NOMO-1 treated with DMSO at 0.1 percent for 48 hours (cell line): ENCODE data around the gene TMPRSS7.
"Not testable (repeated sequence)": the region's sequence is repeated elsewhere in the genome, so short reads cannot be mapped to it uniquely, and the experiment has no call there.

Experiments used
- DNase-seq: peaks from one replicate; lab custom pipeline; 2025; ENCODE audit not compliant: unreplicated experiment; lab: John Stamatoyannopoulos, UW

The TMPRSS7 gene

DNA sequence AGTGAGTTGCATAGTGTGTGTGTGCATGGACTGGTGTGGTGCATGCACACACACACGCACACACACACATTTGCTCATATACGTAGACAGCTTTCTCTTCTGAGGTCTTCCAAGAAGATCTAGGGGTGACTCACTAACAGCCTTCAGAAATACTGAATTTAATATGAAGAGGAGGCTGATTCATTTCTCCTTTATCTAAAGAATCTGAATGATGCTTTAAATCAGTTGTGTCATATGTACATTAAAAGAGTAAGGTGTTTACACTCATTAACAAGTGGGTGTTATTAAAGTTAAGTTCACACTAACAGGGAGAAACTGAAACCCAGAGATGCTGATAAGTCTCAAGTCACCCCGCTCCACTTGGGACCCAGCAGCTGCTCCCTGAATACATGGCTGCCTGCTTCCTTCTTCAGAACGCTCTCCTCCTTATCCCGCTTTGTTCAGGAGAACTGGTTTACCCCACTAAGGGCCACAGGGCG is 22.0 kb downstream of the TMPRSS7 start:
- no peak for DNase-seq

DNA sequence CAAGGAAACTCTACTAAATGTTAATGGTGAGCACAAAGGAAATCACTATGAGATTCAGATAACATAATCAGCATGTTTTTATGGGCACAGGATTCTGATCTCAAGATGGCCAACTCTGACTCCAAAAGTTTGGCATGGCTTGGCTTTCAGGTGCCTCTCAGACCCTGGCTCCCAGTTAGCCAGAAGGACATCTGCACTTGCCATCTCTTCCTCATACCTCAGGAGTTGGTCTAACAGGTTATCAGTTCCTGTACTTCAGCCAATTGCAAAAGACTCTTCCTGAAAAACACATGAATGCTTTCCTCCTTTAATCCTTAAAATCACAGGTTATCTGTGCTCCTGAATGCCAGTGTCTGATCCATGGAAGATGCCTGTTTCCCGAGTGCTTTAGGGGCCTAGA is 25.0 kb downstream of the TMPRSS7 start:
- DNase-seq: no peak

DNA sequence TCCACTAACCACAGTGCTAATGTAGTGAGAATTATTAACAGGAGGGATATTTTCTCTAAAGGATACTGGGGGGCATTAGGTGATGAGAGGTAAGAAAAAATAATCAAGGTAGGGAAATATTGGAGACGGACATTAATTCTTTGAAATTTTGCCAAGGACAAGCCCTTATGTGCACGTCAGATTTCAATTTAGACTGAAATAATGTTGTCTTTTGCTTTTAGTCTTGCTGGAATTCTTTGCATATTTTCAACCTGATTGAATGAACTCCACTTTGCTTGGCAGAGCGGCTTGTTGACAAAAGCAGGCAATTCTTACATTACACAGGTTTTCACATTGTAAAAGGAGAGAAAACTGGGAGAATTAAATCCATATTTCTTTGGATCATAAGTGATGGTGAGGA is 26.6 kb downstream of the TMPRSS7 start:
- DNase-seq: no peak

DNA sequence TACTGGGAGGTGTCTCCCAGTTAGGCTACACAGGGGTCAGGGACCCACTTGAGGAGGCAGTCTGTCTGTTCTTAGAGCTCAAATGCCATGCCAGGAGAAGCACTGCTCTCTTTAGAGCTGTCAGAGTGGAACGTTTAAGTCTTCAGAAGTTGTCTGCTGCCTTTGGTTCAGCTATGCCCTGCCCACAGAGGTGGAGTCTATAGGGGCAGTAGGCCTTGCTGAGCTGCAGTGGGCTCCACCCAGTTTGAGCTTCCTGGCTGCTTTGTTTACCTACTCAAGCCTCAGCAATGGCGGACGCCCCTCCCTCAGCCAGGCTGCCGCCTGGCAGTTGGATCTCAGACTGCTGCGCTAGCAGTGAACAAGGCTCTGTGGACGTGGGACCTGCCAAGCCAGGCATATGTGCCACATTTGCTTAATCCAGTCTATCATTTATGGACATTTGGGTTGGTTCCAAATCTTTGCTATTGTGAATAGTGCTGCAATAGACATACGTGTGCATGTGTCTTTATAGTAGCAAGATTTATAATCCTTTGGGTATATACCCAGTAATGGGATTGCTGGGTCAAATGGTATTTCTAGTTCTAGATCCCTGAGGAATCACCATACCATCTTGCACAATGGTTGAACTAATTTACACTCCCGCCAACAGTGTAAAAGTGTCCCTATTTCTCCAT is 38.0 kb downstream of the TMPRSS7 start:
- DNase-seq: not testable (repeated sequence)

DNA sequence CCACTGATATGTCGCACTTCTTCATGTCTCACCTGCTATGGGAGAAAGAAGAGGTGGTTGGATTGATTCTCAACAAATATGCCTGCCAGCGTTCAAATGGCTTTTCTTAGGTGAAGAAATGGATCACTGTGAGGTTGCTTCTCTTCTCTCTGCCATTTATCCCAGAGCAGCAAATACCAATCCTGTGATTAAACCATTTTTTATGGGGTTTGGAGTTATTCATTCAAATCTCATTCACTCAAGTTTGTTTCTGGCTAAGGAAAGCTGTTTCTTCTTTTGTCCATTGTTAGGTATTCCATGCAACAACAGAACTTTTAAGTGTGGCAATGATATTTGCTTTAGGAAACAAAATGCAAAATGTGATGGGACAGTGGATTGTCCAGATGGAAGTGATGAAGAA is 39.5 kb downstream of the TMPRSS7 start:
- DNase-seq: no peak

DNA sequence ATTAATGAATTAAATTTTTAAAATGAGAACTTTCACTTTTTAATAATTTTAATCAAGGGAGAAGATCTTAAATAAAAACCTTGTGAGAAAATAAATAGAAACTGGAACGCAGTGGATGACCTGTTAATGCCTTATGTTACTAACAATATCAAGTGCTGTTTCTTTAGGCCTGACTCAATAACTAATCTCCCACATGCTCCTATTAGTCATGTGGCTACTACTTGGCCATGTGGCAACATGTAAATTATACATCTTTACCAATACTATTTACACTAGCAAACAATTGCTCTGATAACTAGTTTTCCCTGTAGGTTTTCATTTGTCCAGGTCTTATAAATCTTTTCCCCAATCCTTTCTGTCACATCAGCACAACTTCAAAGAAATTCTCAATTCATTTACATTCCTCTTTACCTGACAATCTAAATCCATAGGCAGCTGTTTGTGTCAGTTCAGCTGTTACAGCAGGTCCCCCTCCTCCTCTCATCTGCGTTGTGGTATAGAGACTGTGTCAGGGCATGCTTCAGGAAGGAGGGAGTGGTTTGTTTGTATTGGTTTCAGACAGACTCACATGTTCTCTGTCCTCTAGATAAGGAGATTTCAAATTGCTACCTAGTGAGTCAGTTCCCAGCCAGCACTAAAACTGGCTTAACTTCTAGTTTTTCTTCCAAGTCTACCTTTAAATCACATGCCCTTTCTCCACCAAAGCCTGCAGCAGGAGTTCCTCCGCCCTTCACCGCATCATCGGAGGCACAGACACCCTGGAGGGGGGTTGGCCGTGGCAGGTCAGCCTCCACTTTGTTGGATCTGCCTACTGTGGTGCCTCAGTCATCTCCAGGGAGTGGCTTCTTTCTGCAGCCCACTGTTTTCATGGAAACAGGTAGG is 40.3 kb downstream of the TMPRSS7 start:
- no peak for DNase-seq

DNA sequence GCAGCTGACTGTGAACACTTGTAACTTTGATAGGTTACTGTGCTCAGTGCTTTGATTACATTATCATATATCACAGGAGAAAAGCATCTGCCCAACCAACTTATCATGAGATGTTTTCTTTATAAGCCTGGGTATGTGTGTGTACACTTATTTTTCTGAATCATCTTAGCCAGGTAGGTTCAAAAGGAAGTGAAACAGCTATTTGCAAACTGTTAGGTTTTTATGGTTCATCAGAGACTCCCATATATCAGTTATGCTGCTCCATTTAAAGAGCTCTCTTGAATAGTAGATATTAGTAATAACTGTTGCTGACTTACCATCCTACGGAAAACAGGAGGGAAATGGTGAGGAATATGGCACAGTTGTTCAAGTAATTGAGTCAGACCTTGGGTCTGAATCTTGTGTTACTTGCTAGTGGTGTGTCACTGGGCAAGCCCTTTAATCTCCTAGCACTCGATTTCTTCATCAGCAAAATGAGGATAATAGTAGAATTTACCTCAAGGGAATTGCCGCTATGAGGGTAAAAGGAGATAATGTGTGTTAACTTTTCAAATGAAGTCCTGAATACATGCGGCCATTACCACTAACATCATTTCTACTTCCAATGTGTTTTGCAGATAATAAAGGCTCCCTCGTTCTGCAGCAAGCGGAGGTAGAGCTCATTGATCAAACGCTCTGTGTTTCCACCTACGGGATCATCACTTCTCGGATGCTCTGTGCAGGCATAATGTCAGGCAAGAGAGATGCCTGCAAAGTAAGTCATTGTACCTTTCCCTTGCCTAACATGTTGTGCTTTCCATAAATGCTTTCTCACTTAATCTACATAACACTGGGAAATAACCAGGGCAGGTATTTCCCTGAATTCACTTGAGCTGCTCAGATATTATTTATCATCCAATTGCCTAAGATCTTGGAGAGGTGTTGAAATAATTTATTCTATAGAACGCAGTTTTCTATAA is 43.9 kb downstream of the TMPRSS7 start:
- DNase-seq: no peak

DNA sequence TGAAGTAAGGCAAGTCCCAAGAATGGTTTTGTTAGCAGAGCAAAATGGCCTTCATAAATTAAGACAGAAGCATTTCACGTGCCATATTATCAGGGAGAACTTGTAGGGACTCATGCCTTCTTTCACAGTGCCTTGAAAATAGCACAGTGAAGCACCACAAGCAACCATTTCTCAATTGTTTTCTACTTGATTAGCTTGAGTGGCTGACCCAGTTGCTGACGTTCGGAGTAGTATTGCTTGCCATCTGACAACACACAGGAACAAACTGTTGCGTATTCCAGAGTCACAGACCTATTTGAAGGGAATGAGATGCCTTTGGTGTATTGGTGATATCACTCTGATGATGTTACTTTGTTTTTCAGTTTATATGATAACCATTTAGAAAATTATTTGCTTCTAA is 48.7 kb downstream of the TMPRSS7 start:
- no peak for DNase-seq

DNA sequence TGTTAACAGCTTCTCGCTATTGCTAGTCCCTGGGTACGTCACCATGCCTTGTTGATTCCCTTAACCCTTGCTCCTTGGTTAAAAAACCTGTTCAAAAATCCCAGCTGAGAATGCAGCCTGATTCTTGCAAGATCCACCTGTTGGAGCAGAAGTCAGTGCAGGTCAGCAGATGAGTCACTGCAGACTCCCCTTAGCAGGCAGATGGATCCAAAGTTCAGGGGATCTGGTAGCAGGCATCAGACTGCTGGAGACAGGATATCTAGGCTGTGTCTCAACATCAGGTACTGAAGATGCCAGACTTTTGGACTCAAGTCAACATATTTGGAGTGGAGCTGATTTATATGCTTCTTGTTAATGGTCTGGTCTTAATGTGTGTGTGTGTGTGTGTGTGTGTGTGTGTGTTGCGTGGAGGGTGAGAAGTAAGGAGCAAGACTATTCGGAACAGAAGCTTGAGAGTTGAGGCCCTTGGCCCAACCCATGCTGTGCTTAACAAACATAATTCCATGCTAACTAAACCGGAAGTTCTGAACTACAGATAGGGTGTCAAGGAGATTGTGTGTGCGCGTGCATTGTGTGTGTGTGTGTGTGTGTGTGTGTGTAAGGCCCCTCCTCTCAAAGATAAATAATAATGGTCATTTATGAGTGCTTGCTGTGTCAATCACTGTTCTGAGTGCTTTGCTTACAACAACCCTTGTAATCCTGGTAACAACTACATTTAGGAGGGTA is 50.6 kb downstream of the TMPRSS7 start:
- DNase-seq: no peak

DNA sequence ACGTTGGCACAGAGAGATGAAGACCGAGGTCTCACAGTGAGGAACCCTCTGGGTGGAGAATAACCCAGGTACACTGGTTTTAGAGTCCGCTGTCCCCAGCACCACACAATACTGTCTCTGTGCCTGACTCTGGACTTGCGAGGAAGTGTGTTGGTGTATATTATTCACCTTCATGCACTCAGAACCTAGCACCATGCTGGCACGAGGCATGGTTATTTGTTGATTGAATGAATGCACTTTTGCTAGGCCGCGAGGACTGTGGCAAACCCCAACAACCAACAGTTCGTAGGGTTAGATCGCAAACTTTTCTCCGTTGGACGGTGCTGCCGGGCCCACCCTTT is 51.2 kb downstream of the TMPRSS7 start:
- DNase-seq: no peak

DNA sequence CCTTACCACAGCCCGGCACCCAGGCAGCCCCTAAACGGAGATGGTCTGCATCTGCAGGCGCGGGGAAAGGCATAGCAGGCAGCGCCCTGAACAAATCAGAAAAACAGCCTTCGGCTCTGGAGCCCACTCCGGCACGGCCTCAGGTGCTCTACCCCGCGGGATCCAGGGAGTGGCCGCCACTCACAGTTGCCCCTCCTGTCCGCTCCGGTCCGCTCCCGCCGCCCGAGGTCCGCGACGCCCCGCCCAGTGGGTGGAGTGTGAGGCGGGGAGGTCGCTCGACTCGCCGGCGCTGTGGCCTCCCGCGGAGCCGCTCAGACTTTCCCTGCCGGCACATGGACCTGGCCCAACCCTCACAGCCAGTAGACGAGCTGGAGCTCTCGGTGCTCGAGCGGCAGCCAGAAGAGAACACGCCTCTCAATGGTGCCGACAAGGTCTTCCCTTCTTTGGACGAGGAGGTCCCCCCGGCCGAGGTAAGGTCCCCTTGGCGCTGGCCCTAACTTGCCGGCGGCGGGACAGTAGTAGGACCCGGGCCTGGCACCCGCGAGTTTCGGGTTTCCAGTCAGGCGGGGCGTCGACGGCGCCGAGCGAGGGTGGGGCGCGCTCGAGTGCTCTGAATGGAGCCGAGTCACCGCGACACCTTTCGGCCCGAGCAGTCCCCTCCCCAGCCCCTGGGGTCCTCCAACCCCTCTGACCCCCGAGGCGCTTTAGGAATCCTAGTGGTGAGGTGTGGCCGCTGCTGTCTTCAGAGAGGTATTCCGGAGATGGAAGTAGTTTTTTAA is 51.7 kb downstream of the TMPRSS7 start, which contains the start of gene C3orf52:
TSS of gene C3orf52 (plus strand) at position 314 of the 779 bp plus-strand sequence. CDS start at position 333, 19 bp downstream.
- DNase-seq: peak; percentile 25

DNA sequence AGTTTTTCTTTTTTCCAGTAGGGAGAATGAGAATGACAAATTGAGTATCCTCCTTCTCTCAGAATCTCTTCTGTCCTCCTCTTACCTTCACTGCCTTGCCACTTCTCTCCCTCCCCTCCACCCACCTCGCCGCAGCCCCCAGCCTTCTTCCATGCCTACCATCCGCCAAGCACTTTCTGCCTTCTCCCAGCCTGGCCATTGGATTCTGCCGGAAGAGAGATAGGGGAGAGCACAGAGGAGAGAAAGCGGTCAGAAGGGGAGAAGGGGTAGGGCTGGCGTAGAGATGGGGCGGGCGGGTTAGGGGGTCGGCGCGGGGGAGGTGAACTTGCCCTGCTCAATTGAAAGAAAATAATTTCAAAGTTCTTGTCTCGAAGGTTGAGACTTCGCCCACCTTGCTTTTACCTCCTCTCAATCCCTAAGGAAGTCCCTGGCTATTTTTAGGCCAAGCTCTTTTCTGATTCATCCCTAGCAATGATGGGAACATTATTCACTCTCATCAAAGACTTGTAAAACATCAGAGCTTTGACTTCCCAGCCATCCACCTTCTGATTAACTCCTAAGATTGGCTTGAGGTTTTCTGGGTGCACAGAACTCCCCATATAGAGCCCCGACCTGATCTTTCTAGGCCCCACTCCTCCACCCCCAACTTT is 52.5 kb downstream of the TMPRSS7 start:
- DNase-seq: no peak

DNA sequence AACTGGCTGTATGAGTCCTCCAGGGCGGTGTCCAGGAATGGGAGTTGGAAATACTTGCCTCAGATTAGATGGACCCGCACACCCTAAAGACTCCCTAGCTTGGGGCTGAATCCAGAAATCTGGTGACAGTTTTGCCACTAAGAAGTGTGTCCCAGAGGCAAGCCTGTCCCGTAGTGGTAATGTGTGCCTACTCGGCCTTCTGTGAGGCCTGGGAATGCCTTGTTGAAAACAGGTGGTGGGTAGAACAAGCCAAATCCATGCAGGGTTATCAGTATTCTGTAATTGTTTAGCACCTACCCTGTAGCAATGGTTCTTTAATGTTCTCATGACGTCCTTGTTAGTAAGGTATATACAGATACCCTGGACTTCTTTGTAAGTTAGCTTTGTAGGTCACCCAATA is 53.2 kb downstream of the TMPRSS7 start:
- no peak for DNase-seq

DNA sequence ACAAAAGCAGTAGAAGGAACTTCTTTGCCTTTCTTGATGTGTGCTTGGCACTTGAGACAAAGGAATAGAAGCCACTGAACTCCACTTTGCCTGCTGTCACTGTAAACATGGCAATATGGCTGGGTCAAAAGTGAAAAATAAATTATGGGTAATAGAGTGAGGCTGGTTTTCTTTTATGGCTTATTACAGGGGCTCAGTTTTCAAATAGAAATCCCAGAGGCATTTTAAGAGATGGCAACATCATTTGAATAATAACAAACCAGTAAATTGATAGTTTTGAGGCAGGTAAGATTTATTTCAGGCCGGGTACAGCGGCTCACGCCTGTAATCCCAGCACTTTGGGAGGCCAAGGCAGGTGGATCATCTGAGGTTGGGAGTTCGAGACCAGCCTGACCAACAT is 54.4 kb downstream of the TMPRSS7 start:
- DNase-seq: no peak

DNA sequence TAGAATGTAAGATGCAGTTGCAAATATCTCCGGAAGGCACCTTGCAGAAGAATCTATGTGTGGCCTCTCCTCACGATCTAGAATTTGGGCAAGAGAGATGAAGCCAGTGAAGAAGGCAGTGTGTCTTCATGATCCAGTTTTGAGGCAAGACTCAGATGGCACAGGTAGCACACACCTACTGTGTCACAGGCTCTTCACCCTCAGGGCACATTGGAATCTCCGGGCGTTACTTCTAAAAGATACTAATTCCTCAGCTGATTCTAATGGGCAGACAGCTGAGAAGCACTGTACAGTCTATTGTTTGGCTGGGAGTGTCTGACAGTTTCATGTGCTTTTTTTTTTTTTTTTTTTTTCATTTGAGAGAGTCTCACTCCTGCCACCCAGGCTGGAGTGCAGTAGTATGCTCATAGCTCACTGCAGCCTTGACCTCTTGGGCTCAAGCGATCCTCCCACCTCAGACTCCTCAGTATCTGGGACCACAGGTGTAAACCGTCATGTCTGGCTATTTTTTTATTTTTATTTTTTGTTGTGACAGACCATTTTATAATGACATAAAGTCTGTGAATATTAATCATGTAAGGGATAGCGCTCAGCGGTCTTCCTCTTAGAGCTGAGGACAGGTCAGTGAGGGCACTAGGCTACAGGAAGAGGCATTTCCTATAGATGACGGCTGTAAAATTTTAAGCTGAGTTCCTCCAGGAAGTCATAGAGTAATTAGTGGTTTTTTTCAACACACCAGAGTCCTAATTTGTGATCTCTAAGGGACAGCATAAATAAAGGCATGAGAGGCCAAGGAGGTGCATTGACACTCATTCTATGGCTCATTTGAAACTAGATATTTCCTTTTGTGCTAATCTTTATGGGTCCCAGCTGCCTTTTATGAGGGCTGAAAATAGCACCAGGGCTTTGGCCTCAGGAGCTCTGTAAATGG is 55.7 kb downstream of the TMPRSS7 start:
- DNase-seq: peak; percentile 95

DNA sequence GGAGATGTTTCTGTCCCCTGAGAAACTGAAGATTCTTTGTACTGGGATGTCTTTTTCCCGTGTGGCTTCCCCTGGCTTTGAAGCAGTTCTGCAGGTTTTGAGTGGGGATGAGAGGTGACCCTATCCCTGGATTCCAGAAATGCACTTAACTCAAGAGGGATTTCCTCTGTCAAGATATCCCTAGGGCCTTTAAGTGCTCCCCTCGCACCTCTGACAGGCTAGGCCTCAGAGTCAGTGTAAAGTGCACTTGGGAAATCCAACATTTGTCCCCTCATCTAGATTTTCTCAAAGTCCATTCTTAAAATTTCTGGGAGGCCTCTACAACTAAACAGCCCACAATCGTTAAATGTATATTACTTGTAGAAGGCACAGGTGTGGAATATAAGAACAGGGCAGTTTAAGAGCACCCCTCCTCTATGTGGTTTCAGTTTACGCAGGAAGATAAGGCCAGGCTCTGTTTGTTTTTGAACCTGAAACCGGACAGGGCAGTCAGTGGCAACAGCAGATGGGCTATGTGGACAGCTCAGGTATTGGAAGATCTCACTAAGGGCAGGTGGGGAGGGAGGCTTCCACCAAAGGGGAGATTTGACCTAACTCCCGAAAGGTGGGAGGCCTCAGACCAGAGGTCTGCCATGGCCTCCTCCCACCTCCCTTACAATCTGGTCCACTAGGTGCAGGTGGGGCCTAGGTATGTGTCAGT is 56.5 kb downstream of the TMPRSS7 start:
- DNase-seq: no peak

DNA sequence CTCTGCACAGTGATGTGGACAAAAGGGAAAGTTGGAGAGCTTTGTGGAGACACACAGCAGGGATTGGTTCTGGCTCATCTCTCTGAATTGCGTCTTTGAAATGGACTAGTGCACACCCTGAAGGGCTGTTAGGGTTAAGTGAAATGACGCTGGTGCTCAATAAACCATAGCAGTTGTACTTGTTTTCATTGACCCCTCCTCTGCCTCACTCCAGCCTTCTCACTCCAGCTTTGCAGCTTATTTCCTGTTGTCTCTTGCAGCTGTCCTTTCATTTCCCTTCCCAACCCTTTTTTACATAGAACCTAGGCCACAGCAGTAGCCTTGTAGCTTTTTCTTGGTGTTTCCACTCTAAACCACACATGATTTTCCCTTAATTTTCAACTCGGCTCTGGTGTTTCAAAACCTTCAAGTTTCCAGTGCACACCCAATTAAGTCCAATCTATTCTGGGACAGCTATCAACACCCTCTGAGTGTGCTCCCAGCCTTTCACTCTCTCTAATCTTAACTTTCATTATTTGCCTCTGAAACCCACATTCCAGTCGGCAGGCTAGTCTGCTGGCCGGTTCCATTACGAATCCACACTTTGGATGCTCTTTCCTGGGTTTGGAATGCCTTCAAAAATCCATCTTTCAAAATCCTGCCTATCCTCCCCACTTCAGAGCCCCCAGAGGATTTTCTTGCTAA is 58.1 kb downstream of the TMPRSS7 start:
- peak; percentile 16 for DNase-seq
